SKM-1 treated with dmso at 0.1 percent for 144 hours (cell line): ENCODE results near the gene DHRS4L2.

ENCODE experiments used
- DNase-seq: peaks from one replicate; lab custom pipeline; 2025; ENCODE audit not compliant: unreplicated experiment; lab: John Stamatoyannopoulos, UW

The DHRS4L2 gene

DNA sequence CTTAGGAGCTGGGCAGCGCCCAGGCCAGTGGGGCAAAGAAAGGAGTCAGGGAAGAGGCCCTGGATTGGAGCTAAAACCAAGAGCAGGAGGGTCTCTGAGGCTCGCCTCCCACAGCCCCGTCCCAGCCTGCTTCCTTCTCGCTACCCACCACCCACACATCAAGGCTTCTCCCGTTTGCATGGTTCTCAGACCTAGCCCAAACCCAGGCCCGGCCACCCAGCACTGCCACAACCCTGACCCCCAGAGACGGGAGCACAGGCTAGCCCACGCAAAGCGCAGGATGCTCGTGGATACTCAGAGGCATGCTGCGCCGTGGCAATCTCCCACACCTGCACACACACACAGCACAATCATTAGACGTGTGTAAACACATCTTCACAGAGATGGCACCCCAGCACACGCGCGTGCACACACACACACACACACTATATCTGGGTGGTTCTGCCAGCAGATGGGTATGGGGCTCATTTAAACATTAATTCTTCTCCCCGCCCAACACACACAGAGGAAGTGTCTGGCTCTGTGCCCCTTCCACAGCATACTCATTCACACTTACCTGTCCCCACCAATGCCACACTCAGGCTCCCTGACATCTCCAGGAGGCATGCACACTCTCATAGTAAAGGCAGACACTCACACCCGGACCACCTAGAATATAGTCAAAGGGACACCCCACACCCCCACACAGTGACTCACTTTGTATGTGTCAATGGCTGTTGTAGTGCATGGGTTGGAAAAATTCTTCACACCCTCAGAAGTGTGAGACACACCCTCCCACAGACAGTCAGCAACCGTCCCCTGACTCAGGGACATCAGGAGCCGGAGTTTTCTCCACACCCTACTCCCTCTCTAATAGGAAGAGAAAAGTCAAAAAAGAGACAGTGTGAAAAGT, 64.2 kb downstream of the DHRS4L2 start:
- DNase-seq: no peak

DNA sequence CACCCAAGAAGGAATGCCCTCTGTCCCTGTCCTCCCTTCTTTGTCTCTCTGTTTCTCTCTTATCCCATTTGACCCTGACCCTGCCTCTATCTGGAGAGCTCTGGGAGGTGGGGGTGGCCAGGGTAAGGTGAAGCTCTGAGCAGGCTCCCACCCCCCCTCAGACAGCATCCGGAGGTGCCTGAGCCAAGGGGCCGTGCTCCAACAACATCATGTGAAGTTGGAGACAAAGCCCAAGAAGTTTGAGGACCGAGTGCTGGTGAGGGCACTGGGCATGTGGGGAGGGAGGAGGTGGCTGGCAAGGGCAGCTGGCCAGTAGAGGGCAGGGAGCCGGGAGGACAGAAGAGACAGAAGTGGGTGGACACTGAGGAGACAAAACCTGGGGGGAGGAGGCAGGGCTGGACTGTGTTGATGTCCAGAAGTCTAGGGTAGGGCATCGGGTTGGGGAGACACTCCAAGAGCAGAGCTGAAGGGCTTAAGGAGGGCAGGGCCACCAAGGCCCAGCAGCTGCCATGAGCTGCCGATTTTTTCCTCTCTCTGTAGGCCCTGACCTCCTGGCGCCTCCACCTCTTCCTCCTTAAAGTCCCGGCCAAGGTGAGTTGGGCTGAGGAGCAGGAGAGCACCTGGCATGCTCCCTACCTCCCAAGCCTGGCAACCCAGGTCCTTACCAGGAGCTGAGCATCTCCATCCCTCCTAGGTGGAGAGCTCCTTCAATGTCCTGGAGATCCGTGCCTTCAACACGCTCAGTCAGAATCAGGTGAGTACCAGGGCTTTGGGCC, 65.0 kb downstream of the DHRS4L2 start:
- no peak for DNase-seq

DNA sequence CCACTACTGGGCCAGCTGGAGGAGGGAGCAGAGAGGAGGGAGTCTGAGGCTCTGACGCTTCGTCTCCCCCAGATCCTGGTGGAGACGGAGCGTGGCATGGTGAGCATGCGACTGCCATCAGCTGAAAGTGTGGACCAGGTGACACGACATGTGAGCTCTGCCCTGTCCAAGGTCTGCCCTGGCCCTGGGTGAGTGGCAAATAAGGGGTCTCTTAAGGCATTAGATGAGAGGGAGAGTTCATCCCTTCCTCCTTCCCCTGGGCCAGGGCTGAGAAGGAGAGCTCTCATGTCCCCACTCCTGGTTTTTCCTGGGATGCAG, 65.6 kb downstream of the DHRS4L2 start:
- DNase-seq: no peak

DNA sequence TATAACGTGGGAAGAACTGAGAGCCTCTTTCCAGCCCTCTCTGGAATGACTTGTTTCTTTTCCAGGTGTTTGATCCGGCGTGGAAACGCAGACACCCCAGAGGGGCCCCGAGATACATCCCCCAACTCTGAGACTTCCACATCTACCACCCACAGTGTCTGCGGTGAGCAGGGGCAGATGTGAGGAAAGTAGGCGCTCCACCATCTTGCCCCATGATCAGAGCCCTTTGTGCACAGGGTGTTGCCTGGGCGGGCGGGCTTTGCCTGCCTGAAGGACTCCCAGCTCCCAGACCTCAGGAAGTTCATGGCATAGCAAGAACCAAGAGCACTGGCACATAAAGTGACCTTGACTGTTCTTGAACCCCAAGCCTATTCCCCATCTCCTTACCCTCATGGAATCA, 65.9 kb downstream of the DHRS4L2 start:
- no peak for DNase-seq
